Measurements from ENCODE around the gene NUP50. TPM values are rescaled to one million over a fixed set of nuclear protein-coding genes. Genes with fewer than 3 reads are reported as not detected.
"Not testable (repeated sequence)": the region's sequence is repeated elsewhere in the genome, so short reads cannot be mapped to it uniquely, and the experiment has no call there.

The NUP50 gene
- total RNA-seq, 1 donor from 2014 or later, result 19.8 TPM

DNA sequence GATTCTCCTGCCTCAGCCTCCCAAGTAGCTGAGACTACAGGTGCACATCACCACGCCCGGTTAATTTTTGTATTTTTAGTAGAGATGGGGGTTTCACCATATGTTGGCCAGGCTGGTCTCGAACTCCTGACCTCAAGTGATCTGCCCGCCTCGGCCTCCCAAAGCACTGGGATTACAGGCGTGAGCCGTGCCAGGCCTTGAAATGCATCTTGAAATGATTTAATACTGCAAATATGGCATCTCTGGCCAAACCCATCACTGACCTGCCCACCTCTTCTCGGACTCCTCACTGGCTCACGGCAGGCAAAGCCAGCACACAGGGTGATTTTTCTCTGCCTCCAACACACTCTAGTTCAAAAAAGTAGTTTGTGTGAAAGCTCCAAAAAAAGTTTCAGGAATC, 28.0 kb downstream of the NUP50 start:
- peaks cover 4 to 20% (median 4%) of the 10 kb centered on the region in 3 donors for H3K36me3 ChIP-seq (ENCODE audit: control insufficient read depth in 3 of 3, insufficient read depth in 3 of 3, low read length in 3 of 3)

DNA sequence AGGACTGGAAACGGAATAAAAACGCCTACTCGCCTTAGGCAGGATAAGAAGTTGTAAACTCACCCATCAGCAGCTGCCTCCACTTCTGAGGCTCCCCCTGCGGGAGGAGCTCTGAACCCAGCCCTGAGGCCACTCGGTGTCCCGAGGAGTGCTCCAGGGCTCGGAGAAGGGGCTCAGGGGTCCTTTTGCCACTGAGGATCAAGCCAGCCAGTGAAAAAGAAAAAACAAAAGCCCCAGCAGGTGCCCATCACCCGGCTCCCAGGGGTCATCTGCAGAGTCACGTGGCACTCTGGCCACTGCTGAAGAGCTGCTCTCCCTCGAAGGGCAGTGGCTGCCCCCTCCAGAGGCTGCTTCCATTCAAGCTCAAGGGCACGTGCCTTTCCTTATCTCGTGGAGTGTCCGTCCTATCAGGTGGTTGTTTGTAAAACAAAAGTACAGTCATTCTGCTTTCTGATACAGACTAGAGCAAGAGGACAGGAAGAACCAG, 29.0 kb downstream of the NUP50 start:
- Histone ChIP-seq H3K27ac (ENCODE audit: low read depth, low read length) (no peak overlapping the region), H3K4me1 (ENCODE audit: control insufficient read depth in 3 of 3, insufficient read depth in 3 of 3, low read length in 3 of 3) (no peaks in the 10 kb centered on the region), H3K9me3 (ENCODE audit: control insufficient read depth in 3 of 3, low read length in 3 of 3) (no peaks in the 10 kb centered on the region), H3K4me3 (ENCODE audit: low read length in 3 of 3) (no peak overlapping the region), H3K9ac (ENCODE audit: low read depth in 1 of 3, low read length in 3 of 3) (no peak overlapping the region), H3K27me3 (ENCODE audit: control insufficient read depth in 3 of 3, insufficient read depth in 3 of 3, low read length in 3 of 3) (no peaks in the 10 kb centered on the region), H3K36me3 (ENCODE audit: control insufficient read depth in 3 of 3, insufficient read depth in 3 of 3, low read length in 3 of 3) (peaks cover 10 to 22% (median 11%) of the 10 kb centered on the region in 3 donors)

More for the DNA sequence above, 28.0 kb downstream of the NUP50 start:
- not testable (repeated sequence) for H3K4me1 ChIP-seq (ENCODE audit: control insufficient read depth in 3 of 3, insufficient read depth in 3 of 3, low read length in 3 of 3); H3K9ac ChIP-seq (ENCODE audit: low read depth in 1 of 3, low read length in 3 of 3); H3K9me3 ChIP-seq (ENCODE audit: control insufficient read depth in 3 of 3, low read length in 3 of 3); H3K27me3 ChIP-seq (ENCODE audit: control insufficient read depth in 3 of 3, insufficient read depth in 3 of 3, low read length in 3 of 3); H3K4me3 ChIP-seq (ENCODE audit: low read length in 3 of 3); H3K27ac ChIP-seq (ENCODE audit: low read depth, low read length)

DNA sequence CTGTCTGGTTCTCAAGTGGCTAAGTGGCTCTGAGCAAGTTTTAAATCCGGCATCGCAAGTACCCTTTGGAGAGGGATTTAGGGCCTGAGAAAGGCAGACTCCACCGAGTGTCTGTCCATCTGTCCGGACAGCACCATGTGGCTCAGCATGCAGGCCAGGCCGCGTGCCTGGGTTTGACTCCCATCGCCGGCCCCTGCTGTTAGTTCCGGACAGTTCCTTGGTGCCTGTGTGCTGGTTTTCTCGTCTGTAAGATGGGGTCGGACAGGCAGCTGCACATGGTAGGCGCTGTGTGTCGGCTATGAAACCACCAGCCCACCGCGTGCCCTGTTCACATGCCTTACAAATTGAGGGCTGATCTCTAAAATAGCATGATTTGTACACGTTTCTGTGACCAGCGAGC, 31.0 kb downstream of the NUP50 start:
- H3K27me3 ChIP-seq (ENCODE audit: control insufficient read depth in 3 of 3, insufficient read depth in 3 of 3, low read length in 3 of 3), result no peaks in the 10 kb centered on the region
- H3K4me3 ChIP-seq (ENCODE audit: low read length in 3 of 3), result no peak overlapping the region
- no peak overlapping the region for H3K27ac ChIP-seq (ENCODE audit: low read depth, low read length)
- H3K36me3 ChIP-seq (ENCODE audit: control insufficient read depth in 3 of 3, insufficient read depth in 3 of 3, low read length in 3 of 3), result peaks cover 21 to 38% (median 24%) of the 10 kb centered on the region in 3 donors
- no peaks in the 10 kb centered on the region for H3K9me3 ChIP-seq (ENCODE audit: control insufficient read depth in 3 of 3, low read length in 3 of 3)
- no peak overlapping the region for H3K9ac ChIP-seq (ENCODE audit: low read depth in 1 of 3, low read length in 3 of 3)
- H3K4me1 ChIP-seq (ENCODE audit: control insufficient read depth in 3 of 3, insufficient read depth in 3 of 3, low read length in 3 of 3), result no peaks in the 10 kb centered on the region

DNA sequence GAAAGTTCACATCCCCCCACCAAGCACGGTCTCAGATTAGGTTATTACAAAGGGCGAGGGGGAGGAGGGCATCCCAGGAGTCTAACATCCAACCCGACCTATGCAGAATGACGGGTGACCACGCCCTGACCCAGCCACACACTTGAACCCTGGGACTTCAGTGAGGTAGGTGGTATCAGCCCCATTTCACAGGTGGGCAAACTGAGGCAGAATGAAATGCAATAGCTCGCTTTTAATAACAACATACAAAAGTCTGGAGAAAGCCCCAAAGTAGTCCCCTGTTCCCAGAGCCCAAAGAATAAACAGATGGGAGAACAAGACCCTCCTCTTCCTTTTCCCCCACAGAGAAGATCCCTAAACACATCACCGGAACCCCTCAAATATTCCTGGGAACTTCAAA, 31.9 kb downstream of the NUP50 start:
- Histone ChIP-seq H3K4me1 (ENCODE audit: control insufficient read depth in 3 of 3, insufficient read depth in 3 of 3, low read length in 3 of 3) (no peaks in the 10 kb centered on the region), H3K36me3 (ENCODE audit: control insufficient read depth in 3 of 3, insufficient read depth in 3 of 3, low read length in 3 of 3) (peaks cover 21 to 42% (median 31%) of the 10 kb centered on the region in 3 donors)

DNA sequence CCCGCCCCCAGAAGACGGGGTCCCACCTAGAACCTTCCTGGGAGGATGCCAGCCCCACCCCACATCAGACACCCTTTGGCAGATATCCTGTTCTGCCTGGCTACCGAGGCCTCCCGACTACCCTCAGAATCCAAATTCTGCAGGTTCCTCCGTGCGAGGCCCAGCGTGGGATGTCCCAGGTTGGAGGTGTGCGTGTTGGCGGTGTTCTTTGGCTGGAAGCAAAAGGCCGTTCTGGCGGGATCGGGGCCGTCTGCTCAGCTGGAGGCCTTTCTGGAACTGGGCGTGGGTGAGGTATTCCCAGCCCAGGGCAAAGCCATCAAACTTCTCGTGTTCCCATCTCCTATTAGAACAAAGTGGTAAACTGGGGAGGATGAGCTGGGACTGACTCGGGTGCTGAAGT, 32.6 kb downstream of the NUP50 start:
- Histone ChIP-seq H3K27me3 (ENCODE audit: control insufficient read depth in 3 of 3, insufficient read depth in 3 of 3, low read length in 3 of 3) (no peaks in the 10 kb centered on the region), H3K9me3 (ENCODE audit: control insufficient read depth in 3 of 3, low read length in 3 of 3) (no peaks in the 10 kb centered on the region), H3K36me3 (ENCODE audit: control insufficient read depth in 3 of 3, insufficient read depth in 3 of 3, low read length in 3 of 3) (peaks cover 24 to 49% (median 35%) of the 10 kb centered on the region in 3 donors), H3K27ac (ENCODE audit: low read depth, low read length) (no peak overlapping the region), H3K9ac (ENCODE audit: low read depth in 1 of 3, low read length in 3 of 3) (no peak overlapping the region), H3K4me3 (ENCODE audit: low read length in 3 of 3) (no peak overlapping the region), H3K4me1 (ENCODE audit: control insufficient read depth in 3 of 3, insufficient read depth in 3 of 3, low read length in 3 of 3) (no peaks in the 10 kb centered on the region)

More for the DNA sequence above, 31.9 kb downstream of the NUP50 start:
- Histone ChIP-seq H3K4me3 (ENCODE audit: low read length in 3 of 3) (no peak overlapping the region), H3K27me3 (ENCODE audit: control insufficient read depth in 3 of 3, insufficient read depth in 3 of 3, low read length in 3 of 3) (no peaks in the 10 kb centered on the region), H3K9me3 (ENCODE audit: control insufficient read depth in 3 of 3, low read length in 3 of 3) (no peaks in the 10 kb centered on the region), H3K9ac (ENCODE audit: low read depth in 1 of 3, low read length in 3 of 3) (no peak overlapping the region), H3K27ac (ENCODE audit: low read depth, low read length) (no peak overlapping the region)

DNA sequence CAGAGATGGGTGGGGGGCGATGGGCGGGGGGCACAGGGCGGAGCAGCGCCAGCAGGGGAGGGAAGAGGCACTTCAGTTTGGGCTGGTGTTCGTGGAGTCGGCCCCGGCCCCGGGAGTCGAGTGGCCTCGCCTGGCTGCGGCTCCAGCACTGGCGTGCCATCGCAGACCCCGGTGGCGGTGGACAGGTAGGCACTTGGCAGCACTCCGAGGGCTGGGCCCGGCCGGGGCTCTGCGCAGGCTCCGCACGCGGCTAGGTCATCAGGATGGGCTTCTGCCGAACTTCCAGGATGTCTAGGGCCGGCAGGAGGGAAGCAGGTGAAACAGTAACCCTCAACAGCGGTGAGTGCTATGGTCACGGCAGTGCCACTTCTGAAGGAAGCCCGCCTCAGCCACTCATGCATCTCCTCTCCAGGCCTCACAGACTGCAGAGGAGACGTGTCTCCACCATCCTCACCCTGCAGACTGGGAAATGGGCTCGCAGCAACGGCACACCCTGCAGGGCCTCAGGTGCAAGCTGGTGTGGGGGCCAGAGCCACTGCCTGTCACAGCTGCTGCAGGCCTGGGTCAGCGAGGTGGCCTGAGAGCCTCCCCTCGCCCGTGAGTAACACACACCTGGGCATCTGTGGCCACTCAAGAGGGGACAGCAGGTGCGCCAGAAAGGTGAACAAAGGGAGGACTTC, 33.3 kb downstream of the NUP50 start:
- no peaks in the 10 kb centered on the region for H3K27me3 ChIP-seq (ENCODE audit: control insufficient read depth in 3 of 3, insufficient read depth in 3 of 3, low read length in 3 of 3)
- H3K4me3 ChIP-seq (ENCODE audit: low read length in 3 of 3), result no peak overlapping the region
- no peaks in the 10 kb centered on the region for H3K9me3 ChIP-seq (ENCODE audit: control insufficient read depth in 3 of 3, low read length in 3 of 3)
- no peak overlapping the region for H3K27ac ChIP-seq (ENCODE audit: low read depth, low read length)
- no peak overlapping the region for H3K9ac ChIP-seq (ENCODE audit: low read depth in 1 of 3, low read length in 3 of 3)
- H3K4me1 ChIP-seq (ENCODE audit: control insufficient read depth in 3 of 3, insufficient read depth in 3 of 3, low read length in 3 of 3), result peaks cover 0 to under 1% (median 0%) of the 10 kb centered on the region in 3 donors
- H3K36me3 ChIP-seq (ENCODE audit: control insufficient read depth in 3 of 3, insufficient read depth in 3 of 3, low read length in 3 of 3), result peaks cover 24 to 53% (median 36%) of the 10 kb centered on the region in 3 donors

DNA sequence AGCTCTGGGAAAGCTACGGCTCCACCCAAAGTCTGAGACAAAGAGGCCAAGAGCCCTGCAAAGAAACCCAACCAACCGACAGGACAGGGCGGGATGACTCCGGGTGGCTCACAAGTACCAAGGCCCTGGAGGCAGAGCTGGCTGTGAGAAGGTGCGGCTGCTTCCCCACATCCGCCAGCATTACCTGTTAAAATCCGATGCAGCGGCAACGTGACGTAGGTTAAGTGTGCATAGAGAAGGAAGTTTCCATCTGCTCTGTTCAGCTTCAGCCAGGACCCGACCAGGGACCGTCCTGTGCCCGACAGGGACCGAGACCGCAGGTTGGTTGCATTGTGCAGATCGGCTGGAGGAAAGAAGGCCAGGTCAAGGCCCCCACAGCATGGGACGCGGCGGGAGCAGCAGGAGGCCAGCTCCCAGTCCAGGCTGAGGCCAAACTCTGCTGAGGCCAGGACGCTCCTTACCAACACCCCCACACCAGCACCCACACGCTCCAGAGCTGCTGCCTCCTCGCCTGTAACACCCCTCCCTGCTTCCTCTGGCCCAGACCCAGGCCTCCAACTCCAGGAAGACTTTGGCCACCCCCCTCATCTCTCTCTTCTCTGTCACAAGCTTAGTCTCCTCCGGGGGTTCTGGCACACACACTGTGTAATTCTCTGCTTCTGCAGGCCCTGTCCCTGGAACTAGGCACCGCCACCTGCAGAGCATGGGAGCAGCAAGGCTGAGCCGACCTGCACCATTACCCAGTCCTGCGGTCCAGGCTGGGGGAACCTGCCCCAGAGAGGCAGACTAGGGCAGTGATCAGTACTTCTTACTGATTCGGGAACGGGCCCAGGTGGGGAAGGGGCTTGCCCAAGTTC, 34.1 kb downstream of the NUP50 start:
- H3K4me3 ChIP-seq (ENCODE audit: low read length in 3 of 3), result no peak overlapping the region
- H3K4me1 ChIP-seq (ENCODE audit: control insufficient read depth in 3 of 3, insufficient read depth in 3 of 3, low read length in 3 of 3), result peaks cover 0 to 3% (median 0%) of the 10 kb centered on the region in 3 donors
- H3K27me3 ChIP-seq (ENCODE audit: control insufficient read depth in 3 of 3, insufficient read depth in 3 of 3, low read length in 3 of 3), result no peaks in the 10 kb centered on the region
- no peaks in the 10 kb centered on the region for H3K9me3 ChIP-seq (ENCODE audit: control insufficient read depth in 3 of 3, low read length in 3 of 3)
- peaks cover 27 to 59% (median 40%) of the 10 kb centered on the region in 3 donors for H3K36me3 ChIP-seq (ENCODE audit: control insufficient read depth in 3 of 3, insufficient read depth in 3 of 3, low read length in 3 of 3)
- no peak overlapping the region for H3K9ac ChIP-seq (ENCODE audit: low read depth in 1 of 3, low read length in 3 of 3)
- H3K27ac ChIP-seq (ENCODE audit: low read depth, low read length), result no peak overlapping the region

DNA sequence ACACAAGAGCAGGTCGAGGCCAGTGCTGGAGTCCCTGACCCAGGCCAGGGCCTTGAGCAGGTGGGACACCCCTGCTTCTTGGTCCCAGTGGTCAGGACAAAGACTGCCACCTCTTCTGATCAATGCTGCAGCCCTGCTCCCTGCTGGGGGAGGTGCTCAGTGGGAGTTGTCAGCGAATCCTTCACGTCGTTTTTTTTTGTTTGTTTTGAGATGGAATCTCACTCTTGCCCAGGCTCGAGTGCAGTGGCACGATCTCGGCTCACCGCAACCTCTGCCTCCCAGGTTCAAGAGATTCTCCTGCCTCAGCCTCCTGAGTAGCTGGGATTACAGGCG, 34.7 kb downstream of the NUP50 start:
- peaks cover 28 to 65% (median 41%) of the 10 kb centered on the region in 3 donors for H3K36me3 ChIP-seq (ENCODE audit: control insufficient read depth in 3 of 3, insufficient read depth in 3 of 3, low read length in 3 of 3)
- H3K27me3 ChIP-seq (ENCODE audit: control insufficient read depth in 3 of 3, insufficient read depth in 3 of 3, low read length in 3 of 3), result no peaks in the 10 kb centered on the region
- H3K9me3 ChIP-seq (ENCODE audit: control insufficient read depth in 3 of 3, low read length in 3 of 3), result no peaks in the 10 kb centered on the region
- no peak overlapping the region for H3K27ac ChIP-seq (ENCODE audit: low read depth, low read length)
- no peak overlapping the region for H3K4me3 ChIP-seq (ENCODE audit: low read length in 3 of 3)
- peaks cover 0 to 3% (median 0%) of the 10 kb centered on the region in 3 donors for H3K4me1 ChIP-seq (ENCODE audit: control insufficient read depth in 3 of 3, insufficient read depth in 3 of 3, low read length in 3 of 3)
- no peak overlapping the region for H3K9ac ChIP-seq (ENCODE audit: low read depth in 1 of 3, low read length in 3 of 3)

DNA sequence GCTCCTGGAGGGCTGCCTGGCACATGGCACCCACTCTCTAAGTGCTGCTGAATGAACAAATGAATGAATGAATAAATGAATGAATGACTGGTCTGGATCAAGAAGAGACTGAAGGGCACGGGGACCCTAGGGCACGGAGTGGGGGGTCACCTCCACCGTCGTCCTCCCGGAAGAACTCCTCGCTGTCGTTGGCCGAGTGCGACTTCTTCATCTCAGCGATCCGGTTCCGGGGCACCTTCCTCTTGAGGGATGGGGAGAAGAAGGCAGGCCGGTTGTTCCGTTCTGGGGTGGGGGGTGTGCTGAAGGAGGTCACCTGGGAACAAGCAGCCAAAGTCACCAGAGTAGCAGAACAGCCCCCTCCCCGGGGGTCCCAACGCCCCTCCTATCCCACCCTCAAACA, 36.0 kb downstream of the NUP50 start:
- Histone ChIP-seq H3K4me3 (ENCODE audit: low read length in 3 of 3) (no peak overlapping the region), H3K27me3 (ENCODE audit: control insufficient read depth in 3 of 3, insufficient read depth in 3 of 3, low read length in 3 of 3) (no peaks in the 10 kb centered on the region), H3K9ac (ENCODE audit: low read depth in 1 of 3, low read length in 3 of 3) (no peak overlapping the region), H3K36me3 (ENCODE audit: control insufficient read depth in 3 of 3, insufficient read depth in 3 of 3, low read length in 3 of 3) (peaks cover 28 to 70% (median 49%) of the 10 kb centered on the region in 3 donors), H3K4me1 (ENCODE audit: control insufficient read depth in 3 of 3, insufficient read depth in 3 of 3, low read length in 3 of 3) (peaks cover 0 to 3% (median 0%) of the 10 kb centered on the region in 3 donors), H3K27ac (ENCODE audit: low read depth, low read length) (no peak overlapping the region), H3K9me3 (ENCODE audit: control insufficient read depth in 3 of 3, low read length in 3 of 3) (no peaks in the 10 kb centered on the region)

DNA sequence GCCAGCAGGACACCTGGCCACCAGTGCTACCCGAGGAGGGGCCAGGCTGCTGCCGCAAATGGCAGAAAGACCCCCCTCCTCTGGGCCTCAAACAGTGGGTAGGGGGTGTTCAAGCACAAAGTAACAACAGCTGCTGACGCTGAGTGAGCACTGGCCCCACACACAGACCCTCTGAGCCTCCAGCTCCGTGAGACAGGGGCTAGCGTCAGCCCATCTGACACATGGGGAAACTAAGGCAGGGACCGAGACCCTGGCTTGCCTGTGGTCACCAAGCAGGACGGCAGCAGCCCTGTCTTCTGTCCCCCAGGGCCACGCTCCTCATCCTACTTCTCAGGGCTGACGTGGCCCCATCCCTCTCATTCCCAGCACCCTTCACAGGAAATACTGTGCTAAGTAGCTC, 36.5 kb downstream of the NUP50 start:
- Histone ChIP-seq H3K9ac (ENCODE audit: low read depth in 1 of 3, low read length in 3 of 3) (no peak overlapping the region), H3K9me3 (ENCODE audit: control insufficient read depth in 3 of 3, low read length in 3 of 3) (no peaks in the 10 kb centered on the region), H3K4me3 (ENCODE audit: low read length in 3 of 3) (no peak overlapping the region), H3K36me3 (ENCODE audit: control insufficient read depth in 3 of 3, insufficient read depth in 3 of 3, low read length in 3 of 3) (peaks cover 29 to 70% (median 52%) of the 10 kb centered on the region in 3 donors), H3K27ac (ENCODE audit: low read depth, low read length) (no peak overlapping the region), H3K4me1 (ENCODE audit: control insufficient read depth in 3 of 3, insufficient read depth in 3 of 3, low read length in 3 of 3) (peaks cover 0 to 3% (median 0%) of the 10 kb centered on the region in 3 donors), H3K27me3 (ENCODE audit: control insufficient read depth in 3 of 3, insufficient read depth in 3 of 3, low read length in 3 of 3) (no peaks in the 10 kb centered on the region)

Measured in skeletal muscle tissue (tissue), 4 donors.